CD14-positive monocyte (primary cell): ENCODE results near the gene PRSS22. TPM values are rescaled to one million over a fixed set of nuclear protein-coding genes. Genes with fewer than 3 reads are reported as not detected.

Experiments used
- DNase-seq, 3 donors: peaks; one replicate each; pipeline ENCODE4 v3.0.0-alpha.2; 2011 to 2022
- H2AFZ ChIP-seq: 2 replicates; pipeline ENCODE4 v1.6.0; 2012; ENCODE audit warnings: mild to moderate bottlenecking, low read depth, low read length, inconsistent platforms; ENCODE audit not compliant: insufficient read depth, poor library complexity, severe bottlenecking
- H3K27ac ChIP-seq, 2 donors: 1 replicate in 1 of 2; 2 replicates in 1 of 2; pipeline ENCODE4 v1.5.1; 2012 to 2013; ENCODE audit warnings: low read length in 2 of 2, control low read depth in 1 of 2, inconsistent platforms in 1 of 2, low read depth in 1 of 2, mild to moderate bottlenecking in 1 of 2
- H3K27me3 ChIP-seq, 2 donors: one replicate each; pipeline versions ENCODE4 v1.6.0 to v1.6.1; 2011 to 2013; ENCODE audit warnings: low read length in 2 of 2; ENCODE audit not compliant: control insufficient read depth in 2 of 2, insufficient read depth in 2 of 2
- H3K36me3 ChIP-seq, 2 donors: replicated peaks in 1 of 2; 1 replicate in 1 of 2; 2 replicates in 1 of 2; pipeline versions ENCODE4 v1.5.1 to v1.6.1; 2012 to 2013; ENCODE audit warnings: low read length in 2 of 2, control low read depth in 1 of 2, inconsistent platforms in 1 of 2, mild to moderate bottlenecking in 1 of 2; ENCODE audit not compliant: insufficient read depth in 2 of 2, control insufficient read depth in 1 of 2
- H3K4me1 ChIP-seq, 2 donors: 1 replicate in 1 of 2; 2 replicates in 1 of 2; pipeline versions ENCODE4 v1.5.1 to v1.6.1; 2012 to 2013; ENCODE audit warnings: low read length in 2 of 2, control low read depth in 1 of 2, inconsistent platforms in 1 of 2, mild to moderate bottlenecking in 1 of 2, moderate library complexity in 1 of 2; ENCODE audit not compliant: insufficient read depth in 2 of 2, control insufficient read depth in 1 of 2
- H3K4me2 ChIP-seq: replicated peaks from 2 replicates; pipeline ENCODE3; 2012; ENCODE audit warnings: low read length, moderate library complexity, mild to moderate bottlenecking; ENCODE audit not compliant: poor library complexity, severe bottlenecking; ENCODE audit errors: extremely low read depth
- H3K4me3 ChIP-seq, 3 experiments: fragments of 200-600 bp in 1 of 3; sonication (generic) in 1 of 3; replicated peaks in 1 of 3; 1 replicate in 2 of 3; 2 replicates in 1 of 3; pipeline ENCODE4 v1.5.1; 2011 to 2013; ENCODE audit warnings: low read length in 3 of 3, mild to moderate bottlenecking in 3 of 3, control low read depth in 2 of 3, low read depth in 2 of 3, inconsistent platforms in 1 of 3, moderate library complexity in 1 of 3
- H3K79me2 ChIP-seq: 2 replicates; pipeline ENCODE4 v1.6.0; 2012; ENCODE audit warnings: mild to moderate bottlenecking, control low read depth, inconsistent platforms, low read length, moderate library complexity; ENCODE audit not compliant: insufficient read depth
- H3K9ac ChIP-seq: 2 replicates; pipeline ENCODE4 v1.6.0; 2017; ENCODE audit warnings: low read length, mild to moderate bottlenecking; ENCODE audit not compliant: insufficient read depth, poor library complexity, severe bottlenecking
- H3K9me3 ChIP-seq, 2 donors: replicated peaks in 1 of 2; 1 replicate in 1 of 2; 2 replicates in 1 of 2; pipeline versions ENCODE4 v1.5.1 to v1.6.1; 2012 to 2013; ENCODE audit warnings: low read length in 2 of 2, control low read depth in 1 of 2; ENCODE audit not compliant: control insufficient read depth in 1 of 2, insufficient read depth in 1 of 2
- H4K20me1 ChIP-seq: 2 replicates; pipeline ENCODE4 v1.6.0; 2012; ENCODE audit warnings: mild to moderate bottlenecking, low read length, control low read depth, moderate library complexity; ENCODE audit not compliant: insufficient read depth
- H3K27ac Mint-ChIP-seq, 7 donors: one replicate each; pipeline ENCODE4 v1.8.0; 2020; ENCODE audit warnings: mild to moderate bottlenecking in 7 of 7, mixed read lengths in 7 of 7, moderate library complexity in 6 of 7, inconsistent platforms in 2 of 7
- H3K27me3 Mint-ChIP-seq, 3 donors: one replicate each; pipeline ENCODE4 v1.8.0; 2021 to 2022; ENCODE audit warnings: low read depth in 3 of 3, mild to moderate bottlenecking in 3 of 3, mixed read lengths in 3 of 3, moderate library complexity in 3 of 3, inconsistent platforms in 1 of 3
- H3K36me3 Mint-ChIP-seq, 2 donors: one replicate each; pipeline ENCODE4 v1.8.0; 2020; ENCODE audit warnings: mixed read lengths in 2 of 2, inconsistent platforms in 1 of 2, mild to moderate bottlenecking in 1 of 2
- H3K4me1 Mint-ChIP-seq: one replicate; pipeline ENCODE4 v1.8.0; 2020; ENCODE audit warnings: mild to moderate bottlenecking, mixed read lengths
- H3K4me3 Mint-ChIP-seq, 2 donors: one replicate each; pipeline ENCODE4 v1.8.0; 2020; ENCODE audit warnings: mild to moderate bottlenecking in 2 of 2, mixed read lengths in 2 of 2, moderate library complexity in 1 of 2
- H3K9me3 Mint-ChIP-seq, 7 donors: one replicate each; pipeline ENCODE4 v1.8.0; 2020 to 2022; ENCODE audit warnings: mixed read lengths in 7 of 7, mild to moderate bottlenecking in 6 of 7, moderate library complexity in 6 of 7, inconsistent platforms in 2 of 7
- CTCF ChIP-seq: fragments of 200-600 bp; IDR thresholded peaks from one replicate; pipeline ENCODE4 v1.8.0; 2022; ENCODE audit warnings: antibody characterized with exemption, mild to moderate bottlenecking
- WGBS: methylation state at CpG from one replicate; pipeline ENCODE4 v1.1.5; 2013; ENCODE audit warnings: missing lambda C conversion rate; ENCODE audit not compliant: insufficient coverage; 5-methylcytosine and 5-hydroxymethylcytosine counted together
- intact Hi-C, 2 donors: fragments of 100-400 bp; cut with micrococcal nuclease; formaldehyde crosslinking; loops; one replicate each; pipeline versions ENCODE4 v1.15.0 to v1.15.1; 2023
- polyA plus RNA-seq, 3 donors: library from polyadenylated mRNA; depleted of rRNA in 1 of 3; unstranded in 2 of 3; stranded (reverse) in 1 of 3; fragments of 300-500 nt in 2 of 3; fragments of >200 nt in 1 of 3; fragmentation: Illumina TruSeq in 2 of 3; gene quantifications; 1 replicate in 2 of 3; 2 replicates in 1 of 3; pipeline ENCODE4 v1.2.3, GENCODE V29; 2012 to 2021

The PRSS22 gene
- polyA plus RNA-seq, 3 donors: not detected

GRCh38 chr16:2809149-2809760 is 48.7 kb downstream of the PRSS22 start:
- no peaks in the 10 kb centered on the region for H4K20me1 ChIP-seq
- no peak overlapping the region for H2AFZ ChIP-seq
- H3K4me1 Mint-ChIP-seq: peaks cover 3% of the 10 kb centered on the region
- no CpG with 5 or more reads among the region's 3 CpGs for WGBS
- H3K4me2 ChIP-seq: no peak overlapping the region
- H3K9me3 ChIP-seq: peaks cover 4 to 10% of the 10 kb centered on the region in 2 donors
- H3K27ac ChIP-seq: no peak overlapping the region
- DNase-seq: no peak
- H3K79me2 ChIP-seq: no peaks in the 10 kb centered on the region
- no peaks in the 10 kb centered on the region for H3K36me3 Mint-ChIP-seq
- peaks cover 5 to 6% of the 10 kb centered on the region in 2 donors for H3K4me1 ChIP-seq
- H3K4me3 ChIP-seq: no peak overlapping the region
- intact Hi-C loops: no loop called here
- no peak overlapping the region for H3K4me3 Mint-ChIP-seq
- H3K27me3 ChIP-seq: peaks cover 0 to 5% of the 10 kb centered on the region in 2 donors
- H3K27ac Mint-ChIP-seq: no peak overlapping the region
- no peaks in the 10 kb centered on the region for H3K36me3 ChIP-seq
- H3K27me3 Mint-ChIP-seq: peaks cover 12 to 27% (median 17%) of the 10 kb centered on the region in 3 donors
- H3K9me3 Mint-ChIP-seq: peaks cover 5 to 14% (median 6%) of the 10 kb centered on the region in 7 donors
- no peak for TF ChIP-seq CTCF
- no peak overlapping the region for H3K9ac ChIP-seq

DNA sequence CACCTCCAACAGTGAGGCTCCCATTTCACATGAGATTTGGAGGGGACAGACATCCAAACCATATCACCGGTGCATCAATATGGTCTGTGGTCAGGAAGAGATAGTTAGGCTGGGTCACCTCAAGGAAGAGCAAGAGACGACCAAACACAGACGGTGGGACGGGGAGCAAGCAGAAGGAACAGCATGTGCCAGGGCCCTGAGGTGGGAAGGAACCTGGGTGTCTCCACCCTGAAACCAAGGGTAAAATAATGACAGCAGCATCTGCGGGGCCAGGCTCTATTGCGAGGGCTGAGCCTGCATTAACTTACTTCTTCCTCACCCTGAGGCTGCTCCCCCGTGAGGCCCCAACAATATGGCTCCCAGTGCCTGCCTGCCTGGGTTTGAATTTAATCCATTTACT is 49.8 kb downstream of the PRSS22 start:
- Histone ChIP-seq H3K4me3 (no peak overlapping the region), H3K27ac (no peak overlapping the region), H3K9me3 (peaks cover 9 to 15% of the 10 kb centered on the region in 2 donors), H2AFZ (no peak overlapping the region), H3K36me3 (no peaks in the 10 kb centered on the region), H3K9ac (no peak overlapping the region), H4K20me1 (no peaks in the 10 kb centered on the region), H3K27me3 (peaks cover 0 to 5% of the 10 kb centered on the region in 2 donors), H3K79me2 (no peaks in the 10 kb centered on the region), H3K4me2 (no peak overlapping the region), H3K4me1 (no peaks in the 10 kb centered on the region)
- peaks cover 15 to 35% (median 19%) of the 10 kb centered on the region in 3 donors for H3K27me3 Mint-ChIP-seq
- H3K9me3 Mint-ChIP-seq: peaks cover 12 to 22% (median 15%) of the 10 kb centered on the region in 7 donors
- no peak for DNase-seq
- 89% methylated on average over 5 of the region's 7 CpGs for WGBS
- no peak for TF ChIP-seq CTCF
- no peak overlapping the region for H3K4me3 Mint-ChIP-seq
- no peaks in the 10 kb centered on the region for H3K36me3 Mint-ChIP-seq
- H3K27ac Mint-ChIP-seq: no peak overlapping the region
- no peaks in the 10 kb centered on the region for H3K4me1 Mint-ChIP-seq
- intact Hi-C loops: no loop called here
